Heart left ventricle (tissue), 16 donors: ENCODE results near the gene HOGA1. TPM values are rescaled to one million over a fixed set of nuclear protein-coding genes. Genes with fewer than 3 reads are reported as not detected.

Experiments
- ATAC-seq, 4 donors: fragments of 200-7000 bp; cut with Tn5 transposase; one replicate each; pipeline ENCODE4 v1.9.1; 2020 to 2022; ENCODE audit warnings: moderate library complexity in 4 of 4, mild to moderate bottlenecking in 3 of 4, moderate number of reproducible peaks in 1 of 4
- DNase-seq, 5 donors: peaks; one replicate each; pipeline ENCODE4 v3.0.0-alpha.2; 2020
- H3K27ac ChIP-seq, 12 donors: fragments of 200-600 bp; sonication (generic) in 4 of 12; one replicate each; pipeline versions ENCODE4 v1.5.0 to v1.8.0; 2016 to 2022; ENCODE audit warnings: mild to moderate bottlenecking in 2 of 12
- H3K27me3 ChIP-seq, 9 donors: fragments of 200-600 bp; sonication (generic) in 2 of 9; one replicate each; pipeline versions ENCODE4 v1.5.1 to v1.8.0; 2016 to 2022; ENCODE audit warnings: mild to moderate bottlenecking in 3 of 9
- H3K36me3 ChIP-seq, 9 donors: fragments of 200-600 bp; sonication (generic) in 2 of 9; one replicate each; pipeline versions ENCODE4 v1.5.0 to v1.8.0; 2018 to 2022; ENCODE audit warnings: mild to moderate bottlenecking in 2 of 9
- H3K4me1 ChIP-seq, 12 donors: fragments of 200-600 bp; sonication (generic) in 4 of 12; one replicate each; pipeline versions ENCODE4 v1.5.0 to v1.8.0; 2016 to 2022; ENCODE audit warnings: mild to moderate bottlenecking in 3 of 12
- H3K4me3 ChIP-seq, 12 donors: fragments of 200-600 bp; sonication (generic) in 4 of 12; one replicate each; pipeline versions ENCODE4 v1.5.0 to v1.8.0; 2017 to 2022; ENCODE audit warnings: mild to moderate bottlenecking in 9 of 12, moderate library complexity in 4 of 12
- H3K9me3 ChIP-seq, 12 donors: fragments of 200-600 bp; sonication (generic) in 4 of 12; one replicate each; pipeline versions ENCODE4 v1.5.0 to v1.8.0; 2016 to 2022; ENCODE audit warnings: mild to moderate bottlenecking in 1 of 12
- CTCF ChIP-seq, 12 donors: fragments of 200-600 bp; sonication (generic) in 4 of 12; IDR thresholded peaks; one replicate each; pipeline versions ENCODE4 v1.5.0 to v1.8.0; 2018 to 2022; ENCODE audit warnings: antibody characterized with exemption in 12 of 12, mild to moderate bottlenecking in 5 of 12
- POLR2A ChIP-seq, 2 donors: fragments of 450-650 bp; IDR thresholded peaks; one replicate each; pipeline ENCODE4 v1.6.1; 2017; ENCODE audit warnings: antibody characterized with exemption in 2 of 2, mild to moderate bottlenecking in 2 of 2, moderate library complexity in 2 of 2
- WGBS, 4 donors: extraction: QIAGEN DNeasy Blood & Tissue Kit in 2 of 4; methylation state at CpG; one replicate each; pipeline versions ENCODE4 v1.1.5 to v1.1.7; 2013 to 2018; 5-methylcytosine and 5-hydroxymethylcytosine counted together
- intact Hi-C, 10 donors: fragments of 100-400 bp; cut with DNase I; formaldehyde crosslinking; loops; one replicate each; pipeline versions ENCODE4 v1.11.1 to v1.14.2; 2022
- polyA plus RNA-seq, 2 donors: library from polyadenylated mRNA; stranded (reverse); fragments of 200-250 nt; gene quantifications; one replicate each; pipeline ENCODE4 v1.2.3, GENCODE V29; 2013
- total RNA-seq, 9 donors: library from RNA; depleted of rRNA in 2 of 9; stranded (reverse); fragments of >200 nt in 2 of 9; fragmentation: NEBNext Ultra II Directional in 3 of 9; extraction: Animal tissue kit (Norgen Biotek cat#: 25700) in 3 of 9; gene quantifications; one replicate each; pipeline versions ENCODE4 v1.1.0 to v1.2.4, GENCODE V29; 2016 to 2023
- donor health status: ischemic (EF 13 %, LVEDD 7.1; RV severe dilation, severe dysfunction).
- donor health status: healthy with polysubstance abuse.
- donor health status: DM: no; HTN: yes; CAD: no.
- donor health status: DM: no; HTN: no; CAD: no.
- donor health status: ischemic (EF 25% LVEDD 6.9; RV normal size, moderate dysfunction).
- donor health status: ischemic (EF 25% LVEDD 5.7; RV mildly dilated, moderate dysfunction).
- donor health status: healthy.
- donor health status: DM: yes; HTN: yes; CAD: no.
- donor health status: ischemic (EF 35%, LVEDD 5.7; RV mildly dilated, moderate dysfunction).
- donor health status: nonischemic (EF 11% LVEDD 7.7; RV severe dilation, severe dysfunction).
- donor health status: DM: yes; HTN: yes; CAD: no.
- donor health status: PGD.
- donor health status: ischemic (EF 29% LVEDD 5.4; RV normal size, mild dysfunction).
- donor health status: nonischemic (EF 23%, LVEDD 6.1; RV moderate dilation, normal function).

Gene HOGA1
- total and polyA plus RNA-seq, 11 donors, result 7.5 to 82.6 (median 20.4) TPM

GRCh38 chr10:97538411-97538810 is 45.8 kb upstream of the HOGA1 start:
- no peaks in the 10 kb centered on the region for H3K9me3 ChIP-seq
- 59 to 78% (median 64%) methylated on average over 4 of the region's 4 CpGs for WGBS, 4 donors
- peak overlapping the region in 6 of 12 donors; percentile 12 to 88 (median 28) for H3K27ac ChIP-seq
- ATAC-seq (no peak), DNase-seq (no peak)
- no peak overlapping the region for H3K4me3 ChIP-seq
- no peaks in the 10 kb centered on the region for H3K27me3 ChIP-seq
- peaks cover 0 to 51% (median 41%) of the 10 kb centered on the region in 12 donors for H3K4me1 ChIP-seq
- intact Hi-C loops, result loop anchor here in 1 of 10 donors (5.0 kb wide), 1 partner anchor 36 kb away; no protein-coding TSS in a partner anchor
- TF ChIP-seq CTCF (IDR thresholded peaks at IDR 0.05), result no peak
- no peak for TF ChIP-seq POLR2A (IDR thresholded peaks at IDR 0.05)
- no peaks in the 10 kb centered on the region for H3K36me3 ChIP-seq

GRCh38 chr10:97538839-97539238 is 45.4 kb upstream of the HOGA1 start:
- Histone ChIP-seq H3K9me3 (no peaks in the 10 kb centered on the region), H3K4me1 (peaks cover 0 to 56% (median 45%) of the 10 kb centered on the region in 12 donors), H3K36me3 (no peaks in the 10 kb centered on the region), H3K27me3 (no peaks in the 10 kb centered on the region), H3K4me3 (no peak overlapping the region), H3K27ac (peak overlapping the region in 7 of 12 donors; percentile 13 to 97 (median 39))
- ATAC-seq (no peak), DNase-seq (no peak)
- no peak for TF ChIP-seq CTCF (IDR thresholded peaks at IDR 0.05)
- no peak for TF ChIP-seq POLR2A (IDR thresholded peaks at IDR 0.05)
- intact Hi-C loops, result loop anchor here in 1 of 10 donors (5.0 kb wide), 1 partner anchor 37 kb away; no protein-coding TSS in a partner anchor
- WGBS, 4 donors, result 94 to 97% (median 96%) methylated on average over 4 of the region's 4 CpGs

GRCh38 chr10:97539523-97540200 is 44.5 kb upstream of the HOGA1 start:
- DNase-seq (peak in 4 of 5 donors; percentile 54 to 67 (median 56)), ATAC-seq (peak in 3 of 4 donors; percentile 12 to 40 (median 34))
- WGBS, 4 donors, result 55 to 60% (median 56%) methylated on average over 6 of the region's 6 CpGs
- TF ChIP-seq CTCF (IDR thresholded peaks at IDR 0.05) (peak in 5 of 12 donors; percentile 8 to 47 (median 26)), POLR2A (IDR thresholded peaks at IDR 0.05) (no peak)
- H3K27me3 ChIP-seq, result no peaks in the 10 kb centered on the region
- H3K36me3 ChIP-seq, result no peaks in the 10 kb centered on the region
- intact Hi-C loops, result loop anchor here in 3 of 10 donors (5.0 to 10.0 kb wide), 3 partner anchors 37 to 45 kb away; partner anchors contain the start of genes MMS19 (in 2 of the 3) and UBTD1 (in 2 of the 3)
- H3K27ac ChIP-seq, result peak overlapping the region in 10 of 12 donors; percentile 13 to 97 (median 86)
- no peak overlapping the region for H3K4me3 ChIP-seq
- peaks cover 0 to 59% (median 47%) of the 10 kb centered on the region in 12 donors for H3K4me1 ChIP-seq
- no peaks in the 10 kb centered on the region for H3K9me3 ChIP-seq
